CD4-positive, alpha-beta memory T cell (primary cell): ENCODE results near the gene SH3D21. TPM values are rescaled to one million over a fixed set of nuclear protein-coding genes. Genes with fewer than 3 reads are reported as not detected.
A peak's percentile ranks its signal among the peaks of the same experiment; 100 is the strongest.

Experiments used
- CTCF ChIA-PET: fragments of 350-600 bp; sonication (Branson Sonifier 250); formaldehyde crosslinking; loops from one replicate; lab custom pipeline; 2021; ENCODE audit warnings: inconsistent platforms; ENCODE audit not compliant: partially characterized antibody; lab: Charles Lee
- POLR2A ChIA-PET: fragments of 350-600 bp; sonication (Branson Sonifier 250); formaldehyde crosslinking; loops from one replicate; lab custom pipeline; 2021; ENCODE audit not compliant: partially characterized antibody; lab: Charles Lee
- DNase-seq, 5 donors: peaks; one replicate each; pipeline versions ENCODE4 v3.0.0 to v3.0.0-alpha.2; 2020 to 2022; ENCODE audit warnings: mixed read lengths in 1 of 5
- H3K27ac ChIP-seq: one replicate; pipeline ENCODE4 v1.7.0; 2013; ENCODE audit warnings: low read depth, low read length
- H3K27me3 ChIP-seq: 2 replicates; pipeline ENCODE4 v1.7.0; 2013; ENCODE audit warnings: mild to moderate bottlenecking, low read length, moderate library complexity; ENCODE audit not compliant: insufficient read depth
- H3K36me3 ChIP-seq: 2 replicates; pipeline ENCODE4 v1.7.0; 2013; ENCODE audit warnings: mild to moderate bottlenecking, low read length, moderate library complexity; ENCODE audit not compliant: insufficient read depth
- H3K4me1 ChIP-seq: 2 replicates; pipeline ENCODE4 v1.7.0; 2013; ENCODE audit warnings: mild to moderate bottlenecking, low read length, moderate library complexity; ENCODE audit not compliant: insufficient read depth
- H3K4me3 ChIP-seq, 2 donors: one replicate each; pipeline ENCODE4 v1.7.0; 2013; ENCODE audit warnings: low read length in 2 of 2, mild to moderate bottlenecking in 1 of 2
- H3K9me3 ChIP-seq, 2 donors: one replicate each; pipeline ENCODE4 v1.7.0; 2013; ENCODE audit warnings: low read length in 2 of 2, control low read depth in 1 of 2; ENCODE audit not compliant: control insufficient read depth in 1 of 2
- H3K27ac Mint-ChIP-seq, 7 donors: one replicate each; pipeline ENCODE4 v1.8.0; 2020 to 2021; ENCODE audit warnings: mixed read lengths in 7 of 7, mild to moderate bottlenecking in 6 of 7, inconsistent platforms in 3 of 7, moderate library complexity in 3 of 7
- H3K27me3 Mint-ChIP-seq, 2 donors: one replicate each; pipeline ENCODE4 v1.8.0; 2020 to 2021; ENCODE audit warnings: mixed read lengths in 2 of 2
- H3K36me3 Mint-ChIP-seq, 2 donors: one replicate each; pipeline ENCODE4 v1.8.0; 2020 to 2021; ENCODE audit warnings: mixed read lengths in 2 of 2, inconsistent platforms in 1 of 2, mild to moderate bottlenecking in 1 of 2
- H3K4me1 Mint-ChIP-seq, 4 donors: one replicate each; pipeline ENCODE4 v1.8.0; 2020 to 2021; ENCODE audit warnings: mixed read lengths in 4 of 4, mild to moderate bottlenecking in 1 of 4
- H3K4me3 Mint-ChIP-seq, 8 donors: one replicate each; pipeline ENCODE4 v1.8.0; 2020 to 2021; ENCODE audit warnings: mixed read lengths in 8 of 8, mild to moderate bottlenecking in 7 of 8, moderate library complexity in 6 of 8, inconsistent platforms in 3 of 8
- H3K9me3 Mint-ChIP-seq, 8 donors: one replicate each; pipeline ENCODE4 v1.8.0; 2020 to 2021; ENCODE audit warnings: mixed read lengths in 8 of 8, mild to moderate bottlenecking in 5 of 8, inconsistent platforms in 3 of 8, moderate library complexity in 1 of 8
- intact Hi-C: fragments of 100-400 bp; cut with micrococcal nuclease; formaldehyde crosslinking; loops from one replicate; pipeline ENCODE4 v1.15.1; 2023
- polyA plus RNA-seq, 2 donors: library from polyadenylated mRNA; unstranded; fragments of 300-500 nt; fragmentation: Illumina TruSeq; gene quantifications; one replicate each; pipeline ENCODE4 v1.2.3, GENCODE V29; 2021
- total RNA-seq, 2 experiments: library from RNA; stranded (reverse); gene quantifications; one replicate each; pipeline ENCODE4 v1.2.3, GENCODE V29; 2021

Gene SH3D21
- total and polyA plus RNA-seq, 4 experiments from 2014 or later: 3.2 to 3.3 TPM; not detected in 2

DNA sequence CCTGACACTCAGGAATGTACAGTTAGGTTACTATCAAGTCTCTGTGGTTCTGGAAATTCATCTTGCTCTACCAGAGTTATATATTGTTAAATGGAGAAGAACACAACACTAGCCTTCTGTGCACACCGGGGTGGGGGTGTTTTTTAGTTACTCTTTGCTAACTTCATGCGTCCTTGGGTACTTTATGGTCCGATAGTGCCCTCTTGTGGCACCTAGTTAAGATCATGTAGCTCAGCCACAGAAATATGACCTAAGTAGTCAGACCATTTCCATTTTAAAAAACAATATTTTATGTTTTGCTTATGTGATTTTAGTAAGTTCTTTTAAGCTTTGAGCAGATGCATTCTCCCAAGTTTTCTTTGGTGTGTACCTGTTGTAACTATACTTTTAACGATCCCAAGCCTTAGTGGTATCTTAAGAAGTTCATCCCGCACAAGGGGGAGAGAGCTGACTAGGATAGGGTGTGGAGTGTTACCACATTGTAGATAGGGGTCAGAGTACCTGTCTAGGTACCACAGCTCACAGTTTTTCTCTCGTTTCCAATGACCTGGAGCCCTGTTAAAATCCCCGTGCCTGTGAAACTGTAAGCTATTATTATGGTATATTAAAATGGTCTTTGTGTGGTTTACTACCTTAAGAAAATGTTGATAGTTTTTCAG, 20.6 kb upstream of the SH3D21 start:
- CTCF ChIA-PET: interaction anchor here (0.7 to 5.4 kb wide), 39 partner anchors 8 to 402 kb away, joined by 3 to 57 read pairs (median 4); partner anchors contain the start of genes AGO1, EVA1B, LSM10 and MAP7D1
- H3K4me3 ChIP-seq: no peak overlapping the region
- peaks cover 52 to 76% of the 10 kb centered on the region in 2 donors for H3K36me3 Mint-ChIP-seq
- intact Hi-C loops: loop anchor here (1.0 to 10.0 kb wide), 6 partner anchors 61 to 401 kb away; partner anchors contain the start of genes AGO1, THRAP3 and TRAPPC3
- no peaks in the 10 kb centered on the region for H3K27me3 Mint-ChIP-seq
- peaks cover 60% of the 10 kb centered on the region for H3K36me3 ChIP-seq
- peak overlapping the region in 5 of 8 donors; percentile 5 to 41 (median 13) for H3K4me3 Mint-ChIP-seq
- H3K27ac ChIP-seq: no peak overlapping the region
- peak; percentile 72 to 81 (median 75) for DNase-seq
- POLR2A ChIA-PET: interaction anchor here (0.6 to 2.1 kb wide), 5 partner anchors 61 to 150 kb away, joined by 3 to 15 read pairs (median 4); partner anchors contain the start of gene TRAPPC3
- H3K4me1 ChIP-seq: peaks cover 13% of the 10 kb centered on the region
- peak overlapping the region; percentile 24 to 89 (median 76) for H3K27ac Mint-ChIP-seq
- H3K9me3 Mint-ChIP-seq: no peaks in the 10 kb centered on the region
- H3K4me1 Mint-ChIP-seq: peaks cover 8 to 29% (median 15%) of the 10 kb centered on the region in 4 donors
- no peaks in the 10 kb centered on the region for H3K27me3 ChIP-seq
- H3K9me3 ChIP-seq: no peaks in the 10 kb centered on the region

DNA sequence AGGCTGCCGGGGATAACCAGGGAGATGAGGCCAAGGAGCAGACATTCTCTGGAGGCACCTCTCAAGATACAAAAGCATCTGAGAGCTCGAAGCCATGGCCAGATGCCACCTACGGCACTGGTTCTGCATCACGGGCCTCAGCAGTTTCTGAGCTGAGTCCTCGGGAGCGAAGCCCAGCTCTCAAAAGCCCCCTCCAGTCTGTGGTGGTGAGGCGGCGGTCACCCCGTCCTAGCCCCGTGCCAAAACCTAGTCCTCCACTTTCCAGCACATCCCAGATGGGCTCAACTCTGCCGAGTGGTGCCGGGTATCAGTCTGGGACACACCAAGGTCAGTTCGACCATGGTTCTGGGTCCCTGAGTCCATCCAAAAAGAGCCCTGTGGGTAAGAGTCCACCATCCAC, 19.4 kb upstream of the SH3D21 start:
- Mint-ChIP-seq H3K4me3 (no peak overlapping the region), H3K9me3 (no peaks in the 10 kb centered on the region), H3K27me3 (no peaks in the 10 kb centered on the region), H3K36me3 (peaks cover 56 to 87% of the 10 kb centered on the region in 2 donors), H3K4me1 (peaks cover 8 to 32% (median 15%) of the 10 kb centered on the region in 4 donors), H3K27ac (peak overlapping the region in 3 of 7 donors; percentile 45 to 88 (median 74))
- peaks cover 13% of the 10 kb centered on the region for H3K4me1 ChIP-seq
- no peak for DNase-seq
- no peak overlapping the region for H3K27ac ChIP-seq
- H3K36me3 ChIP-seq: peaks cover 73% of the 10 kb centered on the region
- no peaks in the 10 kb centered on the region for H3K27me3 ChIP-seq
- no peaks in the 10 kb centered on the region for H3K9me3 ChIP-seq
- ChIA-PET CTCF (interaction anchor here (0.7 to 5.4 kb wide), 11 partner anchors 12 to 192 kb away, joined by 3 to 57 read pairs (median 3); partner anchors contain the start of genes MAP7D1 and TRAPPC3), POLR2A (interaction anchor here (1.1 to 2.1 kb wide), 2 partner anchors 100 to 137 kb away, joined by 3 to 15 read pairs; partner anchors contain the start of gene TRAPPC3)
- H3K4me3 ChIP-seq: no peak overlapping the region
- intact Hi-C loops: loop anchor here (10.0 kb wide), 1 partner anchor 402 kb away; the partner anchor contains the start of gene AGO1

DNA sequence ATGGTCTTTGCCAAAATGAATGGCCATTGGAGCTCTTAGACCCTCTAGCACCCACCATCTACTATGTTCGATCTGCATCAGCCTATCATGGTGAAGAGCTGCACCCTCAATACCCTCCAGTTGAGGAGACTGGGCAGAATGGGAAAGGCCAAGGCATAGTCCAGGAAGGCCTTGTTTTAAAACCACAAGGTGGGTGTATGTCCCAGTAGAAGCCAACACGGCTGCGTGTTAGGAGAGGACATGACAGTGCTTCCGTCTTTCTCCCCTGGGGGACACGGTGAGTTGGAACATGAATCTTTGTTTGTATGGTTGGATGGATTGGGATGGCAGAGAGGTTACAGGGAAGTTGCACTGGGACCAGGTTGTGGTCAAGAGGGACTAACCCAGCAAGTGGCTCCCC, 18.6 kb upstream of the SH3D21 start:
- H3K36me3 ChIP-seq: peaks cover 74% of the 10 kb centered on the region
- no peaks in the 10 kb centered on the region for H3K9me3 ChIP-seq
- H3K4me3 Mint-ChIP-seq: no peak overlapping the region

GRCh38 chr1:36295390-36295789, 10.8 kb upstream of the SH3D21 start:
- Mint-ChIP-seq H3K9me3 (no peaks in the 10 kb centered on the region), H3K4me3 (no peak overlapping the region), H3K4me1 (peaks cover 0 to 9% (median 3%) of the 10 kb centered on the region in 4 donors), H3K27ac (peak overlapping the region in 4 of 7 donors; percentile 13 to 81 (median 56)), H3K36me3 (peaks cover 41 to 78% of the 10 kb centered on the region in 2 donors), H3K27me3 (no peaks in the 10 kb centered on the region)
- Histone ChIP-seq H3K27me3 (no peaks in the 10 kb centered on the region), H3K9me3 (no peaks in the 10 kb centered on the region), H3K27ac (no peak overlapping the region), H3K4me1 (no peaks in the 10 kb centered on the region), H3K4me3 (no peak overlapping the region), H3K36me3 (peaks cover 62% of the 10 kb centered on the region)
- no peak for DNase-seq
- ChIA-PET POLR2A (no interaction called here), CTCF (interaction anchor here (0.6 to 3.6 kb wide), 2 partner anchors 10 to 167 kb away, joined by 3 to 18 read pairs; no protein-coding TSS in a partner anchor)
- intact Hi-C loops: no loop called here

More for the DNA sequence above, 18.6 kb upstream of the SH3D21 start:
- ChIA-PET CTCF (interaction anchor here (0.5 to 5.4 kb wide), 11 partner anchors 11 to 192 kb away, joined by 3 to 57 read pairs (median 3); partner anchors contain the start of gene TRAPPC3), POLR2A (no interaction called here)
- intact Hi-C loops: loop anchor here (10.0 kb wide), 1 partner anchor 403 kb away; the partner anchor contains the start of gene AGO1
- Mint-ChIP-seq H3K9me3 (no peaks in the 10 kb centered on the region), H3K27me3 (no peaks in the 10 kb centered on the region), H3K27ac (peak overlapping the region in 3 of 7 donors; percentile 36 to 87 (median 44)), H3K36me3 (peaks cover 60 to 89% of the 10 kb centered on the region in 2 donors), H3K4me1 (peaks cover 8 to 29% (median 15%) of the 10 kb centered on the region in 4 donors)
- DNase-seq: no peak
- H3K27ac ChIP-seq: no peak overlapping the region
- H3K27me3 ChIP-seq: no peaks in the 10 kb centered on the region
- no peak overlapping the region for H3K4me3 ChIP-seq
- peaks cover 13% of the 10 kb centered on the region for H3K4me1 ChIP-seq

GRCh38 chr1:36297062-36297461, 9.1 kb upstream of the SH3D21 start:
- Histone ChIP-seq H3K36me3 (peaks cover 62% of the 10 kb centered on the region), H3K4me3 (no peak overlapping the region), H3K4me1 (no peaks in the 10 kb centered on the region), H3K27ac (no peak overlapping the region), H3K9me3 (no peaks in the 10 kb centered on the region), H3K27me3 (no peaks in the 10 kb centered on the region)
- CTCF ChIA-PET: no interaction called here
- no peak overlapping the region for H3K4me3 Mint-ChIP-seq
- peak overlapping the region in 2 of 7 donors; percentile 16 to 22 for H3K27ac Mint-ChIP-seq
- H3K27me3 Mint-ChIP-seq: no peaks in the 10 kb centered on the region
- no peaks in the 10 kb centered on the region for H3K9me3 Mint-ChIP-seq
- intact Hi-C loops: no loop called here
- POLR2A ChIA-PET: interaction anchor here (2.0 kb wide), 1 partner anchor 10 kb away, joined by 5 read pairs; the partner anchor contains the start of gene SH3D21
- H3K36me3 Mint-ChIP-seq: peaks cover 48 to 77% of the 10 kb centered on the region in 2 donors
- DNase-seq: no peak
- peaks cover 0 to 5% (median 3%) of the 10 kb centered on the region in 4 donors for H3K4me1 Mint-ChIP-seq

DNA sequence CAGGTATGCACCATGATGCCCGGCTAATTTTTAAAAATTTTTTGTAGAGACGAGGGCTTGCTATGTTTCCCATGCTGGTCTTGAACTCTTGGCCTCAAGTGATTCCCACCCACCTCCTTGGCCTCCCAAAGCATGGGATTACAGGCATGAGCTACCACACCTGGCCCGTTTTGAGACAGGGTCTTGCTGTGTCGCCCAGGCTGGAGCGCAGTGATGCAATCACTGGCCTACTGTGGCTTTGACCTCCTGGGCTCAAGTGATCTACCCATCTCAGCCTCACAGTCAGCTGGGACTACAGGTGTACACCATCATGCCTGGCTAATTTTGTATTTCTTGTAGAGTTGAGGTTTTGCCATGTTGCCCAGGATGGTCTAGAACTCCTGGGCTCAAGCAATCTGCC, 7.5 kb upstream of the SH3D21 start:
- Histone ChIP-seq H3K36me3 (peaks cover 63% of the 10 kb centered on the region), H3K27ac (no peak overlapping the region), H3K9me3 (no peaks in the 10 kb centered on the region), H3K4me3 (no peak overlapping the region), H3K4me1 (no peaks in the 10 kb centered on the region), H3K27me3 (no peaks in the 10 kb centered on the region)
- Mint-ChIP-seq H3K4me3 (no peak overlapping the region), H3K9me3 (no peaks in the 10 kb centered on the region), H3K27ac (peak overlapping the region in 2 of 7 donors; percentile 23 to 47), H3K36me3 (peaks cover 49 to 80% of the 10 kb centered on the region in 2 donors), H3K27me3 (no peaks in the 10 kb centered on the region), H3K4me1 (peaks cover 0 to 5% (median 4%) of the 10 kb centered on the region in 4 donors)
- ChIA-PET CTCF (interaction anchor here (1.0 kb wide), 1 partner anchor 11 kb away, joined by 3 read pairs; no protein-coding TSS in a partner anchor), POLR2A (interaction anchor here (1.2 to 2.0 kb wide), 2 partner anchors 8 to 10 kb away, joined by 3 to 5 read pairs; partner anchors contain the start of gene SH3D21)
- DNase-seq: no peak
- intact Hi-C loops: no loop called here
